Lung microvascular endothelial cell (primary cell): ENCODE measurements around the gene OPN3. TPM values are rescaled to one million over a fixed set of nuclear protein-coding genes. Genes with fewer than 3 reads are reported as not detected.
A peak's percentile ranks its signal among the peaks of the same experiment; 100 is the strongest.

Source experiments
- DNase-seq, 2 donors: peaks; one replicate each; pipeline versions ENCODE4 v3.0.0 to v3.0.0-alpha.2; 2010; ENCODE audit warnings: low read depth in 2 of 2
- total RNA-seq: library from RNA; depleted of rRNA; stranded (reverse); fragments of >200 nt; gene quantifications from 2 replicates; pipeline ENCODE4 v1.2.1, GENCODE V29; 2014

OPN3 gene
- total RNA-seq, 1 donor from 2014 or later: 26.2 TPM

GRCh38 chr1:241617426-241617825 is 22.7 kb downstream of the OPN3 start:
- DNase-seq: no peak

- no peak for DNase-seq
Observed at GRCh38 chr1:241615043-241615974, 24.9 kb downstream of the OPN3 start.

- no peak for DNase-seq
Observed at GRCh38 chr1:241614572-241614971, 25.6 kb downstream of the OPN3 start.

- DNase-seq: no peak
Observed at GRCh38 chr1:241614144-241614543, 26.0 kb downstream of the OPN3 start.

- peak; percentile 14 to 84 for DNase-seq
Observed at GRCh38 chr1:241612533-241613477, 27.4 kb downstream of the OPN3 start.

GRCh38 chr1:241611736-241612135 is 28.4 kb downstream of the OPN3 start:
- no peak for DNase-seq

GRCh38 chr1:241611063-241611462 is 29.1 kb downstream of the OPN3 start:
- peak; percentile 69 to 73 for DNase-seq

GRCh38 chr1:241610056-241610815 is 29.9 kb downstream of the OPN3 start:
- peak in 1 of 2 donors; percentile 42 for DNase-seq

GRCh38 chr1:241608379-241609033 is 31.7 kb downstream of the OPN3 start:
- DNase-seq: peak in 1 of 2 donors; percentile 45

GRCh38 chr1:241607497-241607896 is 32.7 kb downstream of the OPN3 start:
- no peak for DNase-seq

GRCh38 chr1:241606544-241606943 is 33.6 kb downstream of the OPN3 start:
- no peak for DNase-seq

GRCh38 chr1:241605146-241605805 is 34.9 kb downstream of the OPN3 start:
- DNase-seq: peak in 1 of 2 donors; percentile 15

- peak in 1 of 2 donors; percentile 10 for DNase-seq
Observed at GRCh38 chr1:241603731-241604245, 36.4 kb downstream of the OPN3 start.

GRCh38 chr1:241600496-241600901 is 39.7 kb downstream of the OPN3 start:
- no peak for DNase-seq

GRCh38 chr1:241598249-241598648 is 41.9 kb downstream of the OPN3 start:
- DNase-seq: no peak

GRCh38 chr1:241596633-241597032 is 43.5 kb downstream of the OPN3 start:
- no peak for DNase-seq

- DNase-seq: no peak
Observed at GRCh38 chr1:241593186-241593585, 47.0 kb downstream of the OPN3 start.

GRCh38 chr1:241592273-241592958 is 47.8 kb downstream of the OPN3 start:
- peak in 1 of 2 donors; percentile 21 for DNase-seq

- no peak for DNase-seq
Observed at GRCh38 chr1:241591736-241592135, 48.4 kb downstream of the OPN3 start.
